Esophagus squamous epithelium (tissue), 5 donors: ENCODE results near the gene RCAN3. TPM values are rescaled to one million over a fixed set of nuclear protein-coding genes. Genes with fewer than 3 reads are reported as not detected.
A peak's percentile ranks its signal among the peaks of the same experiment; 100 is the strongest.

Experiments
- DNase-seq: peaks from one replicate; lab custom pipeline; 2025; lab: John Stamatoyannopoulos, UW
- H3K27ac ChIP-seq, 4 donors: fragments of 200-600 bp; sonication (generic); one replicate each; pipeline ENCODE4 v1.5.1; 2016 to 2019; ENCODE audit warnings: mild to moderate bottlenecking in 1 of 4
- H3K27me3 ChIP-seq, 4 donors: fragments of 200-600 bp; sonication (generic); 1 replicate in 3 of 4; 2 replicates in 1 of 4; pipeline versions ENCODE4 v1.5.1 to v1.6.0; 2017 to 2021; ENCODE audit warnings: antibody characterized with exemption in 1 of 4
- H3K36me3 ChIP-seq, 3 donors: fragments of 200-600 bp; sonication (generic); one replicate each; pipeline ENCODE4 v1.5.1; 2016 to 2019
- H3K4me1 ChIP-seq, 3 donors: fragments of 200-600 bp; sonication (generic); one replicate each; pipeline ENCODE4 v1.5.1; 2017 to 2019
- H3K4me3 ChIP-seq, 4 donors: fragments of 200-600 bp; sonication (generic); 1 replicate in 3 of 4; 2 replicates in 1 of 4; pipeline ENCODE4 v1.5.1; 2016 to 2019; ENCODE audit warnings: mild to moderate bottlenecking in 2 of 4, moderate library complexity in 1 of 4
- H3K9me3 ChIP-seq, 3 donors: fragments of 200-600 bp; sonication (generic); one replicate each; pipeline ENCODE4 v1.5.1; 2016 to 2019
- POLR2A ChIP-seq, 4 donors: fragments of 450-650 bp; IDR thresholded peaks; one replicate each; pipeline ENCODE4 v1.6.1; 2017; ENCODE audit warnings: antibody characterized with exemption in 4 of 4, mild to moderate bottlenecking in 4 of 4, moderate library complexity in 3 of 4
- WGBS, 2 donors: methylation state at CpG; one replicate each; pipeline ENCODE4 v1.1.5; 2018; 5-methylcytosine and 5-hydroxymethylcytosine counted together
- intact Hi-C: fragments of 100-400 bp; cut with DNase I; formaldehyde crosslinking; loops from one replicate; pipeline ENCODE4 v1.15.0; 2022
- total RNA-seq, 4 donors: library from RNA; depleted of rRNA; stranded (reverse); fragments of >200 nt; gene quantifications; one replicate each; pipeline ENCODE4 v1.1.0, GENCODE V29; 2016
- TF ChIP-seq, protein P1 (sequence below), 6 experiments: fragments of 450-650 bp in 4 of 6; fragments of 200-600 bp in 2 of 6; sonication (generic) in 2 of 6; IDR thresholded peaks; one replicate each; pipeline ENCODE4 v1.5.1; 2016 to 2019; ENCODE audit warnings: antibody characterized with exemption in 6 of 6, mild to moderate bottlenecking in 4 of 6, moderate library complexity in 4 of 6
- donor health status: DM: yes; HTN: yes; CAD: no.

Gene RCAN3
- total RNA-seq, 4 donors from 2014 or later: 14.4 to 24.1 (median 18.6) TPM

- Histone ChIP-seq H3K4me3 (no peak overlapping the region), H3K27me3 (no peaks in the 10 kb centered on the region), H3K4me1 (peaks cover 0 to 31% (median 0%) of the 10 kb centered on the region in 3 donors), H3K36me3 (peaks cover 0 to 26% (median 0%) of the 10 kb centered on the region in 3 donors), H3K27ac (no peak overlapping the region), H3K9me3 (no peaks in the 10 kb centered on the region)
- DNase-seq: no peak
- no peak for TF ChIP-seq POLR2A (IDR thresholded peaks at IDR 0.05)
- TF ChIP-seq, protein P1, sequence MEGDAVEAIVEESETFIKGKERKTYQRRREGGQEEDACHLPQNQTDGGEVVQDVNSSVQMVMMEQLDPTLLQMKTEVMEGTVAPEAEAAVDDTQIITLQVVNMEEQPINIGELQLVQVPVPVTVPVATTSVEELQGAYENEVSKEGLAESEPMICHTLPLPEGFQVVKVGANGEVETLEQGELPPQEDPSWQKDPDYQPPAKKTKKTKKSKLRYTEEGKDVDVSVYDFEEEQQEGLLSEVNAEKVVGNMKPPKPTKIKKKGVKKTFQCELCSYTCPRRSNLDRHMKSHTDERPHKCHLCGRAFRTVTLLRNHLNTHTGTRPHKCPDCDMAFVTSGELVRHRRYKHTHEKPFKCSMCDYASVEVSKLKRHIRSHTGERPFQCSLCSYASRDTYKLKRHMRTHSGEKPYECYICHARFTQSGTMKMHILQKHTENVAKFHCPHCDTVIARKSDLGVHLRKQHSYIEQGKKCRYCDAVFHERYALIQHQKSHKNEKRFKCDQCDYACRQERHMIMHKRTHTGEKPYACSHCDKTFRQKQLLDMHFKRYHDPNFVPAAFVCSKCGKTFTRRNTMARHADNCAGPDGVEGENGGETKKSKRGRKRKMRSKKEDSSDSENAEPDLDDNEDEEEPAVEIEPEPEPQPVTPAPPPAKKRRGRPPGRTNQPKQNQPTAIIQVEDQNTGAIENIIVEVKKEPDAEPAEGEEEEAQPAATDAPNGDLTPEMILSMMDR (IDR thresholded peaks at IDR 0.05): no peak
- WGBS, 2 donors: 40 to 41% methylated on average over 7 of the region's 7 CpGs
- intact Hi-C loops: no loop called here
Measured at GRCh38 chr1:24540906-24541710, 38.5 kb downstream of the RCAN3 start.

GRCh38 chr1:24541711-24542346 is 39.2 kb downstream of the RCAN3 start:
- no peak overlapping the region for H3K27ac ChIP-seq
- H3K36me3 ChIP-seq: peaks cover 0 to 19% (median 0%) of the 10 kb centered on the region in 3 donors
- no peaks in the 10 kb centered on the region for H3K27me3 ChIP-seq
- no peak for DNase-seq
- H3K4me3 ChIP-seq: no peak overlapping the region
- peaks cover 0 to 24% (median 0%) of the 10 kb centered on the region in 3 donors for H3K4me1 ChIP-seq
- TF ChIP-seq, protein P1 (IDR thresholded peaks at IDR 0.05): peak in 5 of 6 experiments; percentile 26 to 56 (median 37)
- no peak for TF ChIP-seq POLR2A (IDR thresholded peaks at IDR 0.05)
- no peaks in the 10 kb centered on the region for H3K9me3 ChIP-seq
- 56 to 75% methylated on average over 7 to 8 of the region's 8 CpGs for WGBS, 2 donors
- intact Hi-C loops: no loop called here

DNA sequence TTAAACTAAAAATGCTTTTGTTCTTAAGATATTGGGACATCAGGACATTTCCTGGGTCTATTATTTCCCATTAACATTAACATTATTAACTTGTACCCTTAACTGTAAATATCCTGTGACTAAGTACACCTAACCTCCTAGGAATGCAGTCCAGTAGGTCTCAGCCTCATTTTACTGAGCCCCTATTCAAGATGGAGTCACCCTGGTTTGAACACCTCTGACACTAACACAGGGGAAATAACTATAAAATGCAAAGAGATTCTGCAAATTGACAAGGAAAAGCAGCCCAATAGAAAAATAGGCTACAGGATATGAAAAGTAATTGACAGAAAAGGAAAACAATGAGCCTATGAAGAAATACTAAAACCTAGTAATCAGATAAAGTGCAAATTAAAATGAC is 41.6 kb downstream of the RCAN3 start:
- no peak for TF ChIP-seq POLR2A (IDR thresholded peaks at IDR 0.05)
- TF ChIP-seq, protein P1 (IDR thresholded peaks at IDR 0.05): no peak
- Histone ChIP-seq H3K9me3 (no peaks in the 10 kb centered on the region), H3K27ac (no peak overlapping the region), H3K27me3 (peaks cover 0 to 9% (median 0%) of the 10 kb centered on the region in 4 donors), H3K36me3 (peaks cover 0 to 6% (median 0%) of the 10 kb centered on the region in 3 donors), H3K4me1 (peaks cover 0 to 20% (median 0%) of the 10 kb centered on the region in 3 donors), H3K4me3 (no peak overlapping the region)
- intact Hi-C loops: no loop called here
- DNase-seq: no peak

GRCh38 chr1:24545662-24546061 is 43.0 kb downstream of the RCAN3 start:
- no peak for DNase-seq
- no peak overlapping the region for H3K27ac ChIP-seq
- no peak for TF ChIP-seq POLR2A (IDR thresholded peaks at IDR 0.05)
- H3K4me1 ChIP-seq: peaks cover 0 to 19% (median 0%) of the 10 kb centered on the region in 3 donors
- H3K4me3 ChIP-seq: no peak overlapping the region
- H3K36me3 ChIP-seq: no peaks in the 10 kb centered on the region
- no peaks in the 10 kb centered on the region for H3K9me3 ChIP-seq
- intact Hi-C loops: no loop called here
- WGBS, 2 donors: 25 to 35% methylated on average over 1 of the region's 1 CpG
- peaks cover 0 to 16% (median 0%) of the 10 kb centered on the region in 4 donors for H3K27me3 ChIP-seq

- peaks cover 0 to 16% (median 0%) of the 10 kb centered on the region in 4 donors for H3K27me3 ChIP-seq
- 68 to 87% methylated on average over 4 to 5 of the region's 5 CpGs for WGBS, 2 donors
- TF ChIP-seq POLR2A (IDR thresholded peaks at IDR 0.05): no peak
- TF ChIP-seq, protein P1 (IDR thresholded peaks at IDR 0.05): no peak
- intact Hi-C loops: no loop called here
- peaks cover 0 to 5% (median 0%) of the 10 kb centered on the region in 3 donors for H3K4me1 ChIP-seq
- H3K9me3 ChIP-seq: no peaks in the 10 kb centered on the region
- H3K4me3 ChIP-seq: no peak overlapping the region
- no peak overlapping the region for H3K27ac ChIP-seq
- no peaks in the 10 kb centered on the region for H3K36me3 ChIP-seq
- DNase-seq: no peak
Measured at GRCh38 chr1:24547195-24547594, 44.6 kb downstream of the RCAN3 start.
